Activated CD8-positive, alpha-beta T cell treated with anti-CD3 and anti-CD28 coated beads, Interleukin-2, amount 10 ng/mL, durations not matched to agents 7 days and 5 days (primary cell): ENCODE data around the gene WDFY4. TPM values are rescaled to one million over a fixed set of nuclear protein-coding genes. Genes with fewer than 3 reads are reported as not detected.

Source experiments
- ATAC-seq: fragments of 150-1000 bp; cut with Tn5 transposase; one replicate; pipeline ENCODE4 v1.10.0; 2021; ENCODE audit warnings: moderate library complexity
- CTCF ChIA-PET: fragments of 350-600 bp; sonication (Branson Sonifier 250); formaldehyde crosslinking; loops from one replicate; lab custom pipeline; 2021; ENCODE audit warnings: antibody characterized with exemption; lab: Charles Lee
- POLR2A ChIA-PET: fragments of 350-600 bp; sonication (Branson Sonifier 250); formaldehyde crosslinking; loops from one replicate; lab custom pipeline; 2021; ENCODE audit warnings: antibody characterized with exemption; lab: Charles Lee
- DNase-seq: peaks from one replicate; pipeline ENCODE4 v3.0.0-alpha.2; 2020
- H3K27ac Mint-ChIP-seq: one replicate; pipeline ENCODE4 v1.8.0; 2021; ENCODE audit warnings: mild to moderate bottlenecking, mixed read lengths
- H3K27me3 Mint-ChIP-seq: one replicate; pipeline ENCODE4 v1.8.0; 2021; ENCODE audit warnings: low read depth, mixed read lengths
- H3K36me3 Mint-ChIP-seq: one replicate; pipeline ENCODE4 v1.8.0; 2021; ENCODE audit warnings: low read depth, mixed read lengths
- H3K4me1 Mint-ChIP-seq: one replicate; pipeline ENCODE4 v1.8.0; 2021; ENCODE audit warnings: low read depth, mixed read lengths
- H3K4me3 Mint-ChIP-seq: one replicate; pipeline ENCODE4 v1.8.0; 2021; ENCODE audit warnings: mild to moderate bottlenecking, mixed read lengths
- H3K9me3 Mint-ChIP-seq: one replicate; pipeline ENCODE4 v1.8.0; 2022; ENCODE audit warnings: mixed read lengths; ENCODE audit not compliant: insufficient read depth
- total RNA-seq, 2 experiments: library from RNA; stranded (reverse); gene quantifications; one replicate each; pipeline ENCODE4 v1.2.3, GENCODE V29; 2021

Gene WDFY4
- total RNA-seq, 2 experiments from 2014 or later: 0.16 to 0.37 TPM

- H3K4me1 Mint-ChIP-seq: no peaks in the 10 kb centered on the region
- ATAC-seq (no peak), DNase-seq (no peak)
- no peaks in the 10 kb centered on the region for H3K27me3 Mint-ChIP-seq
- H3K36me3 Mint-ChIP-seq: no peaks in the 10 kb centered on the region
- ChIA-PET POLR2A (no interaction called here), CTCF (no interaction called here)
- no peak overlapping the region for H3K4me3 Mint-ChIP-seq
- no peak overlapping the region for H3K27ac Mint-ChIP-seq
- H3K9me3 Mint-ChIP-seq: no peaks in the 10 kb centered on the region
Observed at GRCh38 chr10:48692748-48693147, 8.1 kb downstream of the WDFY4 start.

- Mint-ChIP-seq H3K9me3 (no peaks in the 10 kb centered on the region), H3K36me3 (no peaks in the 10 kb centered on the region), H3K27ac (no peak overlapping the region), H3K4me1 (no peaks in the 10 kb centered on the region), H3K4me3 (no peak overlapping the region), H3K27me3 (no peaks in the 10 kb centered on the region)
- POLR2A ChIA-PET: no interaction called here
- CTCF ChIA-PET: no interaction called here
- ATAC-seq (no peak), DNase-seq (no peak)
Observed at GRCh38 chr10:48693206-48693605, 8.5 kb downstream of the WDFY4 start.

DNA sequence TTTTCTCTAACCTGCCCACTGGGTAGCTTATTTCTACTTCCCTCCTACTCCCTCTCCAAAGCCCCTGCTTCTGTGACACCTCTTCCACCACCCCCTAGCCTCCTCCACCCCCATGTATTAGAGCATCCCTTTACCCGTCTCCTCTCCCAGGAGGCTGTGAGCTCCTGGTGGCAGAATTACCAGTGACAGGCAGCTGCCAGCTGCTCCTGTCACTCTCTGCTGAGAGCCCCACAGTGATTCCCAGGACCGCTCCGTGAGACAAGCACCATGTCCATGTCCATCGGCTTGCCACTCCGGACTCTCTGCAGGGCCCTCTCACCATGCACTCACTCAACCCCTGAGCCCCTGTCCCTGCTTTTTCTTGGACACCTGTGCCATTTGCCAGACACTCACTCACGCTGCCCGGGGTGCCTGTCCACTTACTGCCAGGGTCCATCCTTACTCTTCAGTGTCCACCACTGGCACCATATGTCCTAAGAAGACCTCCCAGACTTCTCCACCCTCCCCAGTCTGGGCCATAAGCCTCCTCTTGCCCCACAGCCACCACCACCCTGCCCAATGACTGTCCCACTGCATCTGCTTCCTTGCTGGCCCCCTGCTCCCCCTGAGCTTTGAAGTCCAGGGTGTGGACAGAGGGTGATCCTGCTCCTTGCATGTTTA, 9.8 kb downstream of the WDFY4 start:
- H3K27ac Mint-ChIP-seq: no peak overlapping the region
- H3K4me1 Mint-ChIP-seq: no peaks in the 10 kb centered on the region
- POLR2A ChIA-PET: no interaction called here

GRCh38 chr10:48695636-48696534, 11.2 kb downstream of the WDFY4 start:
- no peak for ATAC-seq
- Mint-ChIP-seq H3K4me3 (no peak overlapping the region), H3K9me3 (no peaks in the 10 kb centered on the region), H3K27me3 (no peaks in the 10 kb centered on the region), H3K36me3 (no peaks in the 10 kb centered on the region), H3K27ac (no peak overlapping the region), H3K4me1 (no peaks in the 10 kb centered on the region)
- no peak for DNase-seq
- ChIA-PET POLR2A (no interaction called here), CTCF (no interaction called here)

More for the DNA sequence above, 9.8 kb downstream of the WDFY4 start:
- H3K27me3 Mint-ChIP-seq: no peaks in the 10 kb centered on the region
- CTCF ChIA-PET: interaction anchor here (0.5 kb wide), 1 partner anchor 1706 kb away, joined by 4 read pairs; no protein-coding TSS in a partner anchor
- no peak overlapping the region for H3K4me3 Mint-ChIP-seq
- ATAC-seq (no peak), DNase-seq (no peak)
- no peaks in the 10 kb centered on the region for H3K9me3 Mint-ChIP-seq
- no peaks in the 10 kb centered on the region for H3K36me3 Mint-ChIP-seq

GRCh38 chr10:48696535-48696873, 11.8 kb downstream of the WDFY4 start:
- H3K27ac Mint-ChIP-seq: no peak overlapping the region
- no peaks in the 10 kb centered on the region for H3K27me3 Mint-ChIP-seq
- no peaks in the 10 kb centered on the region for H3K9me3 Mint-ChIP-seq
- no peak for ATAC-seq
- DNase-seq: no peak
- CTCF ChIA-PET: no interaction called here
- no peaks in the 10 kb centered on the region for H3K36me3 Mint-ChIP-seq
- no peaks in the 10 kb centered on the region for H3K4me1 Mint-ChIP-seq
- H3K4me3 Mint-ChIP-seq: no peak overlapping the region
- POLR2A ChIA-PET: no interaction called here

DNA sequence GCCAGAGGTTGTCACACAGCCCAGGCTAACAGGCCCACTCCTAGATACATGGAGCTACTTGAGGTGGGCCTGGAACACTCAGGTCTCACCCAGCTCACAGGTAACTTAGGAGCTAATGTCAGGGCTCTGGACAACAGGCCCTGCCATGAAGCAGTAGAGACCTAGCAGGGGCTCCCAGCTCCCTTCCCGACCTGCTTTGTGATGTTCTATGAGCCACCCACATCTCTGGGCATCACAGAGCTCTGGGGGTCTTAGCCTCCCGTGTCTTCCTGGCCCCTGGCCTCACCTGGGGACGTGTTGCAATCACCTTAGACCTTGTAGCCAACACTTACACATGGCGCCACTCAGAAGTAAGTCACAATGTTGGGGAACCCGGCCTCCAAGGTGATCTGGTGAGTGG, 12.4 kb downstream of the WDFY4 start:
- no peaks in the 10 kb centered on the region for H3K27me3 Mint-ChIP-seq
- POLR2A ChIA-PET: no interaction called here
- no peak overlapping the region for H3K27ac Mint-ChIP-seq
- no peak overlapping the region for H3K4me3 Mint-ChIP-seq
- no peaks in the 10 kb centered on the region for H3K36me3 Mint-ChIP-seq
- DNase-seq: no peak
- no peaks in the 10 kb centered on the region for H3K9me3 Mint-ChIP-seq
- CTCF ChIA-PET: no interaction called here
- no peaks in the 10 kb centered on the region for H3K4me1 Mint-ChIP-seq
- ATAC-seq: no peak

DNA sequence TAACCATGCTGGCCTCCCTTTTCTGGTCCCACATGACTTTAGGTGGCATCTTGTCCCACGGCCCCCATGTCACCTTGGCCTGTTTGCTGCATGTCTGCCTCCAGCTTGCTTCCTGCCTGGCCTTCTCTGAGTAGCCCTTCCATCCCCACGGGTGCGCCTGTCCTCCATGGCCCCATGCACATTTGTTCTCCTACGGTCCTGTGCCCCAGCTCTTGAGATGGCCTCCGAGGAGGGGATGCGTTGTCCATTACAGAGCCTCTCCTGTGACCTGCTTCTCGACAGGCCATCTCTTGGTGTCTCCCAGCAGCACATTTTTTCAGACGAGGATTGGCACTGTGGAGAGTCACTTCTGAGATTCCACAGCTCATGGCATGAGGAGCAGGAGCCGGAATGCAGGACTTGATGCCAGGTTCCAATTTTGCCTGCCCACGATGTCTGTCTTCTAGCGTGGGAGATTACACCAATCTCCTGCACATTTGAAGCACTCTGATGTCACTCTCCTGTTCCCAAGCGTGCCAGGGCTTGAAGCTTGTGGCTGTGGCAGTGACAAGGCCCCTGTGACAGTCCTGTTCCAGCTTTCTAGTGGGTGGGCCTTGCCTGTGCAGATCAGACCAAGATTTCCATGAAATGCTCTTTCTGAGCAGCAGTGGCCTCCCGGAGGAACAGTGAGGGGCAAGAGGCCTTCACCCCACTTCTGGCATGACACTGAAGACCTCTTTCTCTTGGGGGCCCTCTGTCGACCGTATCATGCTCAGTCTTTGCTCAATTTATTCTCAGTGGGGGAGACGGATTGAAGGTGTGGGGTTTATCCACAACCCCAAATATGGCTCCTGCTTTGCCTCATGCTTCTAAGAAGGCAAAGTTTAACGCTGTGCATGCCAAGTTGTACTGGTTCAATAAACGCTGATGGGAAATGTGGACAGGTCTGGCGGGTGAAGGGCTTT, 13.4 kb downstream of the WDFY4 start:
- no peak overlapping the region for H3K27ac Mint-ChIP-seq
- POLR2A ChIA-PET: no interaction called here
- no peak for DNase-seq
- H3K4me3 Mint-ChIP-seq: no peak overlapping the region
- H3K36me3 Mint-ChIP-seq: no peaks in the 10 kb centered on the region
- ATAC-seq: no peak
- no peaks in the 10 kb centered on the region for H3K4me1 Mint-ChIP-seq
- H3K27me3 Mint-ChIP-seq: no peaks in the 10 kb centered on the region
- CTCF ChIA-PET: no interaction called here
- H3K9me3 Mint-ChIP-seq: no peaks in the 10 kb centered on the region

GRCh38 chr10:48699011-48699627, 14.4 kb downstream of the WDFY4 start:
- CTCF ChIA-PET: no interaction called here
- H3K4me3 Mint-ChIP-seq: no peak overlapping the region
- no peaks in the 10 kb centered on the region for H3K9me3 Mint-ChIP-seq
- no peaks in the 10 kb centered on the region for H3K27me3 Mint-ChIP-seq
- no peak overlapping the region for H3K27ac Mint-ChIP-seq
- peak; percentile 2 for DNase-seq
- POLR2A ChIA-PET: no interaction called here
- no peaks in the 10 kb centered on the region for H3K36me3 Mint-ChIP-seq
- no peak for ATAC-seq
- no peaks in the 10 kb centered on the region for H3K4me1 Mint-ChIP-seq

GRCh38 chr10:48700071-48700470, 15.4 kb downstream of the WDFY4 start:
- ATAC-seq (no peak), DNase-seq (no peak)
- no peaks in the 10 kb centered on the region for H3K27me3 Mint-ChIP-seq
- no peaks in the 10 kb centered on the region for H3K4me1 Mint-ChIP-seq
- H3K36me3 Mint-ChIP-seq: no peaks in the 10 kb centered on the region
- no peak overlapping the region for H3K27ac Mint-ChIP-seq
- H3K9me3 Mint-ChIP-seq: no peaks in the 10 kb centered on the region
- POLR2A ChIA-PET: interaction anchor here (0.5 kb wide), 1 partner anchor 167 kb away, joined by 3 read pairs; no protein-coding TSS in a partner anchor
- CTCF ChIA-PET: no interaction called here
- no peak overlapping the region for H3K4me3 Mint-ChIP-seq

DNA sequence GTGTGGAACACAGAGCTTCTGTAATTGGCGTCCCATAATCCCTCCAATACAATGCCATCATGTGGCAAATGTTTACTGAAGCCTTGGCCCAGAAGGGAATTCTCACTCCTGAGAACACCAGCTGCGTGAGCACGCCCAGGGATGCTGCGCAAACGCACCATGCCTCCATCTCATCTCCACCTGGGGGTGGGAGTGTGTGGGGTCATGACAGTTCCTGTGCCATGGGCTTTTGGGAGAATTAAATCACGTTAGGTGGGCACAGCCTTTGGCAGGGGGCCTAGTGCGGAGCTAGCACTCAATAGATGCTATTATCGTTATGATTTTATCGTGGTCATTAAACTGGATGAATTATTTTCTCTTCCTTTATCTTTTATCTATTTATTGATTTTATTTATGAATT, 15.8 kb downstream of the WDFY4 start:
- H3K36me3 Mint-ChIP-seq: no peaks in the 10 kb centered on the region
- H3K27me3 Mint-ChIP-seq: no peaks in the 10 kb centered on the region
- no peak overlapping the region for H3K27ac Mint-ChIP-seq
- no peak for DNase-seq
- no peak overlapping the region for H3K4me3 Mint-ChIP-seq
- H3K9me3 Mint-ChIP-seq: no peaks in the 10 kb centered on the region
- CTCF ChIA-PET: no interaction called here
- POLR2A ChIA-PET: no interaction called here
- no peaks in the 10 kb centered on the region for H3K4me1 Mint-ChIP-seq
- ATAC-seq: no peak

GRCh38 chr10:48701139-48701901, 16.6 kb downstream of the WDFY4 start:
- no peak for ATAC-seq
- ChIA-PET POLR2A (no interaction called here), CTCF (no interaction called here)
- Mint-ChIP-seq H3K9me3 (no peaks in the 10 kb centered on the region), H3K4me1 (no peaks in the 10 kb centered on the region), H3K27me3 (peaks cover 4% of the 10 kb centered on the region), H3K36me3 (no peaks in the 10 kb centered on the region), H3K27ac (no peak overlapping the region), H3K4me3 (no peak overlapping the region)
- no peak for DNase-seq
